ENCODE measurements around the gene JAKMIP2. TPM values are rescaled to one million over a fixed set of nuclear protein-coding genes. Genes with fewer than 3 reads are reported as not detected.

The JAKMIP2 gene
- polyA plus RNA-seq, 1 experiment: 0.02 TPM

GRCh38 chr5:147611483-147611882 is 171.0 kb downstream of the JAKMIP2 start:
- DNase-seq (ENCODE audit: low read depth, low spot score): no peak
- no peak for TF ChIP-seq CTCF (IDR thresholded peaks at IDR 0.05; ENCODE audit: low read depth, low read length)
- Histone ChIP-seq H3K27ac (ENCODE audit: low read depth, low read length) (no peak overlapping the region), H3K27me3 (ENCODE audit: control insufficient read depth, insufficient read depth, low read length) (no peaks in the 10 kb centered on the region), H3K4me3 (ENCODE audit: low read depth, low read length) (no peak overlapping the region), H3K9me3 (ENCODE audit: control insufficient read depth, insufficient read depth, low read length) (no peaks in the 10 kb centered on the region)
- POLR2A ChIA-PET: no interaction called here
- CTCF ChIA-PET: interaction anchor here (0.8 kb wide), 1 partner anchor 33 kb away, joined by 6 read pairs; no protein-coding TSS in a partner anchor

- CTCF ChIA-PET: interaction anchor here (0.8 kb wide), 1 partner anchor 33 kb away, joined by 6 read pairs; no protein-coding TSS in a partner anchor
- Histone ChIP-seq H3K4me3 (ENCODE audit: low read depth, low read length) (no peak overlapping the region), H3K27me3 (ENCODE audit: control insufficient read depth, insufficient read depth, low read length) (no peaks in the 10 kb centered on the region), H3K9me3 (ENCODE audit: control insufficient read depth, insufficient read depth, low read length) (no peaks in the 10 kb centered on the region), H3K27ac (ENCODE audit: low read depth, low read length) (no peak overlapping the region)
- no peak for TF ChIP-seq CTCF (IDR thresholded peaks at IDR 0.05; ENCODE audit: low read depth, low read length)
- DNase-seq (ENCODE audit: low read depth, low spot score): no peak
- POLR2A ChIA-PET: no interaction called here
Observed at GRCh38 chr5:147610798-147611197, 171.7 kb downstream of the JAKMIP2 start.

- Histone ChIP-seq H3K9me3 (ENCODE audit: control insufficient read depth, insufficient read depth, low read length) (no peaks in the 10 kb centered on the region), H3K27me3 (ENCODE audit: control insufficient read depth, insufficient read depth, low read length) (no peaks in the 10 kb centered on the region), H3K4me3 (ENCODE audit: low read depth, low read length) (no peak overlapping the region), H3K27ac (ENCODE audit: low read depth, low read length) (no peak overlapping the region)
- POLR2A ChIA-PET: no interaction called here
- CTCF ChIA-PET: interaction anchor here (1.0 kb wide), 1 partner anchor 23 kb away, joined by 4 read pairs; no protein-coding TSS in a partner anchor
- no peak for DNase-seq (ENCODE audit: low read depth, low spot score)
- TF ChIP-seq CTCF (IDR thresholded peaks at IDR 0.05; ENCODE audit: low read depth, low read length): no peak
Observed at GRCh38 chr5:147601652-147602051, 180.9 kb downstream of the JAKMIP2 start.

- ChIA-PET CTCF (interaction anchor here (1.1 to 3.3 kb wide), 3 partner anchors 13 to 403 kb away, joined by 5 to 23 read pairs (median 7); no protein-coding TSS in a partner anchor), POLR2A (no interaction called here)
- H3K9me3 ChIP-seq (ENCODE audit: control insufficient read depth, insufficient read depth, low read length): no peaks in the 10 kb centered on the region
- H3K27ac ChIP-seq (ENCODE audit: low read depth, low read length): no peak overlapping the region
- peaks cover 5% of the 10 kb centered on the region for H3K27me3 ChIP-seq (ENCODE audit: control insufficient read depth, insufficient read depth, low read length)
- DNase-seq (ENCODE audit: low read depth, low spot score): no peak
- no peak overlapping the region for H3K4me3 ChIP-seq (ENCODE audit: low read depth, low read length)
- no peak for TF ChIP-seq CTCF (IDR thresholded peaks at IDR 0.05; ENCODE audit: low read depth, low read length)
Observed at GRCh38 chr5:147591120-147591519, 191.4 kb downstream of the JAKMIP2 start.

GRCh38 chr5:147590096-147590495 is 192.4 kb downstream of the JAKMIP2 start:
- no peak overlapping the region for H3K27ac ChIP-seq (ENCODE audit: low read depth, low read length)
- peaks cover 5% of the 10 kb centered on the region for H3K27me3 ChIP-seq (ENCODE audit: control insufficient read depth, insufficient read depth, low read length)
- H3K9me3 ChIP-seq (ENCODE audit: control insufficient read depth, insufficient read depth, low read length): no peaks in the 10 kb centered on the region
- no peak for TF ChIP-seq CTCF (IDR thresholded peaks at IDR 0.05; ENCODE audit: low read depth, low read length)
- CTCF ChIA-PET: interaction anchor here (1.5 to 3.3 kb wide), 2 partner anchors 11 to 232 kb away, joined by 5 to 23 read pairs; no protein-coding TSS in a partner anchor
- POLR2A ChIA-PET: no interaction called here
- H3K4me3 ChIP-seq (ENCODE audit: low read depth, low read length): no peak overlapping the region
- DNase-seq (ENCODE audit: low read depth, low spot score): no peak
